GM23338 (cell line): Measurements from ENCODE around the gene TNS1.

Source experiments
- CREB1 ChIP-seq: fragments of 250-450 bp; sonication (Bioruptor Pico); IDR thresholded peaks from 2 replicates; pipeline ENCODE4 v1.5.0; 2020; ENCODE audit warnings: low read depth, mild to moderate bottlenecking, moderate library complexity
- EZH2 ChIP-seq: fragments of 200-600 bp; sonication (generic); IDR thresholded peaks from one replicate; pipeline ENCODE4 v1.8.0; 2017; ENCODE audit warnings: antibody characterized with exemption, mild to moderate bottlenecking, low read depth; ENCODE audit not compliant: unreplicated experiment
- EZH2phosphoT487 ChIP-seq: fragments of 200-600 bp; sonication (generic); IDR thresholded peaks from one replicate; pipeline ENCODE4 v1.8.1; 2018; ENCODE audit warnings: antibody characterized with exemption; ENCODE audit not compliant: unreplicated experiment
- JUNB ChIP-seq: IDR thresholded peaks from one replicate; pipeline ENCODE4 v1.6.1; 2016; ENCODE audit warnings: antibody characterized with exemption; ENCODE audit not compliant: unreplicated experiment
- POLR2AphosphoS5 ChIP-seq: IDR thresholded peaks from 2 replicates; pipeline ENCODE4 v1.6.1; 2016; ENCODE audit warnings: antibody characterized with exemption, low read depth
- STAT1 ChIP-seq: IDR thresholded peaks from one replicate; pipeline ENCODE4 v1.6.1; 2016; ENCODE audit warnings: antibody characterized with exemption; ENCODE audit not compliant: unreplicated experiment
- ZNF114 ChIP-seq: fragments of 250-450 bp; sonication (Bioruptor Pico); IDR thresholded peaks from 2 replicates; pipeline ENCODE4 v1.5.0; 2020; ENCODE audit warnings: mild to moderate bottlenecking, moderate library complexity
- ZNF331 ChIP-seq: fragments of 250-450 bp; sonication (Bioruptor Pico); IDR thresholded peaks from 2 replicates; pipeline ENCODE4 v1.5.0; 2020; ENCODE audit warnings: low read depth, mild to moderate bottlenecking, moderate library complexity
- TF ChIP-seq, protein P1 (sequence below), 2 experiments: fragments of 200-600 bp in 1 of 2; sonication (generic) in 1 of 2; conservative IDR thresholded peaks; 2 replicates each; pipeline versions ENCODE4 v1.5.1 to v1.6.1; 2016 to 2017; ENCODE audit warnings: antibody characterized with exemption in 2 of 2, low read depth in 2 of 2, mild to moderate bottlenecking in 2 of 2, moderate library complexity in 1 of 2
- TF ChIP-seq, protein P2 (sequence below): IDR thresholded peaks from 2 replicates; pipeline ENCODE4 v1.6.1; 2016; ENCODE audit warnings: antibody characterized with exemption
- TF ChIP-seq, protein P3 (sequence below): IDR thresholded peaks from one replicate; pipeline ENCODE4 v1.6.1; 2018; ENCODE audit warnings: antibody characterized with exemption; ENCODE audit not compliant: unreplicated experiment

DNA sequence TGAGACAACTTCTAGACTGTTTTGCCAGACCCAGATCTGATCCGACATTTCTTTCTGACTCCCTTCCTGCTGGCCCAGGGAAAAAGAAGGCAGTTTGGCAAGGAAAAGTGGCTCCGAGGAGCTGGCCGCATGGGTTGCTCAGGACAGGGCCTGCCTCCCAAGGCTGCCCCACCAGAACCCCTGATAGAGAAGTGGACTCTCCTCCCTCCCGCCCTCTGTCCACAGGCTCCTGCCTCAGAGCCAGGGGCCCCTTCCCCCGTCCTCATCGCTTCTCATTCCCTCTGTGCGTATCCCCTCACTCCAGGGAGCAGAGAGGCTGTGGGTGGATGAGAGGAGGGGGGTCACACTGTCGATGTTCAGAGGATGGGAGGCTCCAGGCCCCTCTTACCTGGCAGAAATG lies 110.2 kb downstream of the TNS1 start:
- TF ChIP-seq, protein P1, sequence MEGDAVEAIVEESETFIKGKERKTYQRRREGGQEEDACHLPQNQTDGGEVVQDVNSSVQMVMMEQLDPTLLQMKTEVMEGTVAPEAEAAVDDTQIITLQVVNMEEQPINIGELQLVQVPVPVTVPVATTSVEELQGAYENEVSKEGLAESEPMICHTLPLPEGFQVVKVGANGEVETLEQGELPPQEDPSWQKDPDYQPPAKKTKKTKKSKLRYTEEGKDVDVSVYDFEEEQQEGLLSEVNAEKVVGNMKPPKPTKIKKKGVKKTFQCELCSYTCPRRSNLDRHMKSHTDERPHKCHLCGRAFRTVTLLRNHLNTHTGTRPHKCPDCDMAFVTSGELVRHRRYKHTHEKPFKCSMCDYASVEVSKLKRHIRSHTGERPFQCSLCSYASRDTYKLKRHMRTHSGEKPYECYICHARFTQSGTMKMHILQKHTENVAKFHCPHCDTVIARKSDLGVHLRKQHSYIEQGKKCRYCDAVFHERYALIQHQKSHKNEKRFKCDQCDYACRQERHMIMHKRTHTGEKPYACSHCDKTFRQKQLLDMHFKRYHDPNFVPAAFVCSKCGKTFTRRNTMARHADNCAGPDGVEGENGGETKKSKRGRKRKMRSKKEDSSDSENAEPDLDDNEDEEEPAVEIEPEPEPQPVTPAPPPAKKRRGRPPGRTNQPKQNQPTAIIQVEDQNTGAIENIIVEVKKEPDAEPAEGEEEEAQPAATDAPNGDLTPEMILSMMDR (conservative IDR thresholded peaks at IDR 0.05; ENCODE audit: low read depth in 2 of 2) = no peak
- TF ChIP-seq, protein P2, sequence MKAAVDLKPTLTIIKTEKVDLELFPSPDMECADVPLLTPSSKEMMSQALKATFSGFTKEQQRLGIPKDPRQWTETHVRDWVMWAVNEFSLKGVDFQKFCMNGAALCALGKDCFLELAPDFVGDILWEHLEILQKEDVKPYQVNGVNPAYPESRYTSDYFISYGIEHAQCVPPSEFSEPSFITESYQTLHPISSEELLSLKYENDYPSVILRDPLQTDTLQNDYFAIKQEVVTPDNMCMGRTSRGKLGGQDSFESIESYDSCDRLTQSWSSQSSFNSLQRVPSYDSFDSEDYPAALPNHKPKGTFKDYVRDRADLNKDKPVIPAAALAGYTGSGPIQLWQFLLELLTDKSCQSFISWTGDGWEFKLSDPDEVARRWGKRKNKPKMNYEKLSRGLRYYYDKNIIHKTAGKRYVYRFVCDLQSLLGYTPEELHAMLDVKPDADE = no peak
- TF ChIP-seq POLR2AphosphoS5 (no peak), EZH2 (no peak), CREB1 (CRISPR knock-in tag) (no peak), EZH2phosphoT487 (no peak), JUNB (no peak), ZNF114 (CRISPR knock-in tag) (no peak), ZNF331 (no peak), STAT1 (no peak)
- TF ChIP-seq, protein P3, sequence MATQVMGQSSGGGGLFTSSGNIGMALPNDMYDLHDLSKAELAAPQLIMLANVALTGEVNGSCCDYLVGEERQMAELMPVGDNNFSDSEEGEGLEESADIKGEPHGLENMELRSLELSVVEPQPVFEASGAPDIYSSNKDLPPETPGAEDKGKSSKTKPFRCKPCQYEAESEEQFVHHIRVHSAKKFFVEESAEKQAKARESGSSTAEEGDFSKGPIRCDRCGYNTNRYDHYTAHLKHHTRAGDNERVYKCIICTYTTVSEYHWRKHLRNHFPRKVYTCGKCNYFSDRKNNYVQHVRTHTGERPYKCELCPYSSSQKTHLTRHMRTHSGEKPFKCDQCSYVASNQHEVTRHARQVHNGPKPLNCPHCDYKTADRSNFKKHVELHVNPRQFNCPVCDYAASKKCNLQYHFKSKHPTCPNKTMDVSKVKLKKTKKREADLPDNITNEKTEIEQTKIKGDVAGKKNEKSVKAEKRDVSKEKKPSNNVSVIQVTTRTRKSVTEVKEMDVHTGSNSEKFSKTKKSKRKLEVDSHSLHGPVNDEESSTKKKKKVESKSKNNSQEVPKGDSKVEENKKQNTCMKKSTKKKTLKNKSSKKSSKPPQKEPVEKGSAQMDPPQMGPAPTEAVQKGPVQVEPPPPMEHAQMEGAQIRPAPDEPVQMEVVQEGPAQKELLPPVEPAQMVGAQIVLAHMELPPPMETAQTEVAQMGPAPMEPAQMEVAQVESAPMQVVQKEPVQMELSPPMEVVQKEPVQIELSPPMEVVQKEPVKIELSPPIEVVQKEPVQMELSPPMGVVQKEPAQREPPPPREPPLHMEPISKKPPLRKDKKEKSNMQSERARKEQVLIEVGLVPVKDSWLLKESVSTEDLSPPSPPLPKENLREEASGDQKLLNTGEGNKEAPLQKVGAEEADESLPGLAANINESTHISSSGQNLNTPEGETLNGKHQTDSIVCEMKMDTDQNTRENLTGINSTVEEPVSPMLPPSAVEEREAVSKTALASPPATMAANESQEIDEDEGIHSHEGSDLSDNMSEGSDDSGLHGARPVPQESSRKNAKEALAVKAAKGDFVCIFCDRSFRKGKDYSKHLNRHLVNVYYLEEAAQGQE = no peak
